RWPE1 (cell line): Measurements from ENCODE around the gene MAIP1.

Experiments
- CTCF ChIA-PET: fragments of 350-600 bp; sonication (Branson Sonifier 250); formaldehyde crosslinking; extraction: SDS; loops from one replicate; lab custom pipeline; 2021; lab: Yijun Ruan, JAX
- POLR2A ChIA-PET: fragments of 400-600 bp; formaldehyde crosslinking; extraction: SDS; loops from one replicate; lab custom pipeline; 2020; ENCODE audit warnings: antibody characterized with exemption; ENCODE audit not compliant: low non-redundant PET; lab: Yijun Ruan, JAX
- DNase-seq: peaks from one replicate; pipeline ENCODE4 v3.0.0; 2012; ENCODE audit warnings: low spot score
- H3K27ac ChIP-seq: fragments of 450-650 bp; 2 replicates; pipeline ENCODE4 v1.5.1; 2017
- CTCF ChIP-seq: fragments of 450-650 bp; conservative IDR thresholded peaks from 2 replicates; pipeline ENCODE4 v1.5.1; 2017; ENCODE audit warnings: low read depth, mild to moderate bottlenecking

The MAIP1 gene

DNA sequence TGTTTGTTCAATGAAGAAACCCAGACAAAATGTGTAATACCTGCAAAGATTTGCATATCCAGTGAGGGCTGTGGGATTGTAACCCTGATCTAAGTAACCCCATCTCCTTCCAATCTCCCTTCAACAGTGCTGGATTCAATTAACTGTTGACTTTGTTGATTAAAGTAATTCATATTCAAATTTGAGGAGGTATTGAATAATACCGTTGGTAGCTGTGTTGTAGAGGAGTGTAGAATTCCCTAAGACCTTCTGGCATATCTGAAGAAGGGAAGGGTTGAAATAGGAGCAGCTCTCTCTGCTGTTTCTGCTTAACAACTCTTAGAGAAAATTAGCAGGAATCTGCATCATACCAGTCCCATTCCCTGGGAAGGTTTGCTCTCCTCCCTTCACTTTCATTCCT lies 28.2 kb downstream of the MAIP1 start:
- CTCF ChIA-PET, result interaction anchor here (0.6 kb wide), 1 partner anchor 313 kb away, joined by 3 read pairs; no protein-coding TSS in a partner anchor
- H3K27ac ChIP-seq, result no peak overlapping the region
- TF ChIP-seq CTCF, result no peak
- POLR2A ChIA-PET, result no interaction called here
- no peak for DNase-seq

- TF ChIP-seq CTCF, result no peak
- CTCF ChIA-PET, result interaction anchor here (0.6 kb wide), 2 partner anchors 500 to 549 kb away, joined by 3 read pairs; no protein-coding TSS in a partner anchor
- no peak overlapping the region for H3K27ac ChIP-seq
- POLR2A ChIA-PET, result no interaction called here
- DNase-seq, result no peak
These were observed 28.8 kb downstream of the MAIP1 start for GRCh38 chr2:199984159-199984558.

GRCh38 chr2:199984755-199985154 lies 29.4 kb downstream of the MAIP1 start:
- CTCF ChIA-PET, result interaction anchor here (0.6 to 1.4 kb wide), 4 partner anchors 10 to 549 kb away, joined by 3 to 4 read pairs (median 3); no protein-coding TSS in a partner anchor
- no peak for TF ChIP-seq CTCF
- H3K27ac ChIP-seq, result no peak overlapping the region

DNA sequence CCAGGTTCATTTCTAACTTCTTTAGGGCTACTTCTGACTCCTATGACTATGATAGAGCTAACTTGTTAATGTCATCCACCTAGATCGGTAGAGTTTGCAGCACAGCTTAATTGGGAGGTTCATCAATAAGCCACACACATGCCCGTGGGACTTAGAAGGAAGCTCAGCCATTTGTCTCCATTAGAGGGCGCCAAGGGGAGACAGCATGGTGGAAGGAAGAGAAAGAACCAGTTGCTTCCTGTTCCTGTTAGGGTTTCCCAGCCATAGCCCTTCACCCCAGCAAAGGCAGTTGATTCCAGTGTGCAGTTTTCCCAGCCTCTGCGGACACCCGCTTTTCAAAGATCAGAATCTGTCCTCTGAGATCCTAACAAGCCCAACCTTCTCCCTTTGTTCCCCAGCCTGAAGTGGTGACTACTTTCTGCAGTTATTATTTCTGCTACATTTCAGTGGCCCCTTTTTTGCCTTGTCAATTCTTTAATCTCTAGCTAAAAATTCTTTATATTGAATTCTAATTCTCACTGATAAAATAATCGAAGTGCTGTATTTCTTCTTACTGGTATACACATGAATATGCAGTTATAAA lies 30.3 kb downstream of the MAIP1 start:
- H3K27ac ChIP-seq, result no peak overlapping the region
- peak; percentile 58 for TF ChIP-seq CTCF
- DNase-seq, result peak; percentile 39
- CTCF ChIA-PET, result interaction anchor here (0.5 to 1.4 kb wide), 9 partner anchors 9 to 539 kb away, joined by 3 to 5 read pairs (median 4); no protein-coding TSS in a partner anchor
- POLR2A ChIA-PET, result no interaction called here

More at GRCh38 chr2:199984755-199985154, 29.4 kb downstream of the MAIP1 start:
- POLR2A ChIA-PET, result no interaction called here
- DNase-seq, result no peak

DNA sequence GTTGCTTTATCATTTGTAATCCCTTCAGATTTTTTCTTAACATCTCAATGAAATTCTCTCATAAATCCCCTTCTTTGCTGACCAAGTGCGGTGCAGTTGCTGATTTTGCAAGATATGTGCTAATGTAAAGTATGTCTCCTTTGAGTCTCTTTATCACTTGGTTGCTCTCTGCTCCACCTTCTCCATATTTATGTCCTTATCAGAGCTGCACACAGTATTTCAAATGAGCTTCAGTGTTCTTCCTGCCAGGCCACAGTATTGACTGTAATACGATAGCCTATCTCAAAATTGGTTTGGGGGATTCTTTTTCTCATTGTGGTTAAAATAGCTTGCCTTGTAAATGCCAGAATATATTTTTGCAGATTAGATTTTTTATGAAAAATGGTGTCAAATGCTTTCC lies 32.2 kb downstream of the MAIP1 start:
- POLR2A ChIA-PET, result no interaction called here
- CTCF ChIA-PET, result interaction anchor here (0.7 to 0.9 kb wide), 2 partner anchors 14 to 123 kb away, joined by 3 to 4 read pairs; no protein-coding TSS in a partner anchor
- DNase-seq, result no peak
- TF ChIP-seq CTCF, result no peak
- H3K27ac ChIP-seq, result no peak overlapping the region

GRCh38 chr2:199988151-199988550 lies 32.8 kb downstream of the MAIP1 start:
- POLR2A ChIA-PET, result no interaction called here
- CTCF ChIA-PET, result interaction anchor here (0.7 kb wide), 1 partner anchor 122 kb away, joined by 4 read pairs; no protein-coding TSS in a partner anchor
- DNase-seq, result no peak
- TF ChIP-seq CTCF, result no peak
- H3K27ac ChIP-seq, result no peak overlapping the region
